ENCODE data around the gene ZBTB7C.
A peak's percentile ranks its signal among the peaks of the same experiment; 100 is the strongest.

Gene ZBTB7C

DNA sequence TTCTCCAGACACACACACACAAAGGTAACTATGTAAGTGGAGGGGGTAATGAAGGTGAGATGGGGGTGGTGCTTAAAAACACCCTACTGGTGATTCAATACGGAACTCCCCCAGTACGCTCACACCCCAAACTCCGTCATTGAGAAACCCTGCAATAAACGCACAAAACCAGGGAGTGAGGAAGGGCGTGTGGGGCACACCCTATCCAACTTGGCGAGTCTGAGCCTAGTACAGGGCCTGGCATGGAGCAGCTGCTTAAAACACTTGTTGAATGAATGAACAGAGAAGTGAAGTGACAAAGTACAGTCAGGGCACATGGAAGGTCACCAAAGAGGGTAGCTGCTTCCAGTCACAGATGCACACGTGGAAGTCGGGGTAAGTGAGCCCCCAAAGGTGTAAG, 331.9 kb downstream of the ZBTB7C start:
- Histone ChIP-seq H2AFZ (no peak overlapping the region), H3K27ac (no peak overlapping the region), H3K79me2 (no peaks in the 10 kb centered on the region), H3K4me2 (ENCODE audit: low read length) (no peak overlapping the region), H3K4me3 (ENCODE audit: low read depth, low read length) (no peak overlapping the region), H3K9me3 (ENCODE audit: control insufficient read depth, low read length) (no peaks in the 10 kb centered on the region), H3K9ac (no peak overlapping the region), H3K4me1 (no peaks in the 10 kb centered on the region), H3K27me3 (ENCODE audit: control insufficient read depth, insufficient read depth, low read length) (no peaks in the 10 kb centered on the region), H3K36me3 (ENCODE audit: control insufficient read depth, insufficient read depth, low read length) (no peaks in the 10 kb centered on the region)
- TF ChIP-seq, protein P1, sequence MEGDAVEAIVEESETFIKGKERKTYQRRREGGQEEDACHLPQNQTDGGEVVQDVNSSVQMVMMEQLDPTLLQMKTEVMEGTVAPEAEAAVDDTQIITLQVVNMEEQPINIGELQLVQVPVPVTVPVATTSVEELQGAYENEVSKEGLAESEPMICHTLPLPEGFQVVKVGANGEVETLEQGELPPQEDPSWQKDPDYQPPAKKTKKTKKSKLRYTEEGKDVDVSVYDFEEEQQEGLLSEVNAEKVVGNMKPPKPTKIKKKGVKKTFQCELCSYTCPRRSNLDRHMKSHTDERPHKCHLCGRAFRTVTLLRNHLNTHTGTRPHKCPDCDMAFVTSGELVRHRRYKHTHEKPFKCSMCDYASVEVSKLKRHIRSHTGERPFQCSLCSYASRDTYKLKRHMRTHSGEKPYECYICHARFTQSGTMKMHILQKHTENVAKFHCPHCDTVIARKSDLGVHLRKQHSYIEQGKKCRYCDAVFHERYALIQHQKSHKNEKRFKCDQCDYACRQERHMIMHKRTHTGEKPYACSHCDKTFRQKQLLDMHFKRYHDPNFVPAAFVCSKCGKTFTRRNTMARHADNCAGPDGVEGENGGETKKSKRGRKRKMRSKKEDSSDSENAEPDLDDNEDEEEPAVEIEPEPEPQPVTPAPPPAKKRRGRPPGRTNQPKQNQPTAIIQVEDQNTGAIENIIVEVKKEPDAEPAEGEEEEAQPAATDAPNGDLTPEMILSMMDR (IDR thresholded peaks at IDR 0.05) = no peak

DNA sequence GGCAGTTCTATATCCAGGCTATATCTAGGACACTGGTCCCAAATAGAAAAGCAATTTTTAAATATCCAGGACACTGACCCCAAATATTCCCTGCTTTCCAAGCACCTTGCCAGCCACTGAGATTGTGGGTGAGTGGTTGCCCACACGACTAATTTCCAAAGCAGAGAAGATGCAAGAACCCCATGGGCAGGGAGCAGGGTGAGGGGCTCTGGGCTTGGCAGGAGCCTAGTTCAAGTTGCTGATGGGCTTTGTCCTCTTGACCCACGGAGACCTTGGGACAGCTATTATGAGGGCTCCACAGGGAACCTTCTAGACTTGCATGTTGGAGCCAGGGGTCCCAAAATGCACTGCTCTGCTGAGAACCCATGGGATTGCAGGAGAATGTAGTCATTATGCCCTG, 332.7 kb downstream of the ZBTB7C start:
- no peaks in the 10 kb centered on the region for H3K27me3 ChIP-seq (ENCODE audit: control insufficient read depth, insufficient read depth, low read length)
- no peaks in the 10 kb centered on the region for H3K79me2 ChIP-seq
- H3K9me3 ChIP-seq (ENCODE audit: control insufficient read depth, low read length) = no peaks in the 10 kb centered on the region
- no peak overlapping the region for H3K27ac ChIP-seq
- H3K9ac ChIP-seq = no peak overlapping the region
- no peak overlapping the region for H3K4me2 ChIP-seq (ENCODE audit: low read length)
- no peaks in the 10 kb centered on the region for H3K36me3 ChIP-seq (ENCODE audit: control insufficient read depth, insufficient read depth, low read length)
- H3K4me3 ChIP-seq (ENCODE audit: low read depth, low read length) = no peak overlapping the region
- TF ChIP-seq, protein P1 (IDR thresholded peaks at IDR 0.05) = no peak
- no peak overlapping the region for H2AFZ ChIP-seq
- no peaks in the 10 kb centered on the region for H3K4me1 ChIP-seq

DNA sequence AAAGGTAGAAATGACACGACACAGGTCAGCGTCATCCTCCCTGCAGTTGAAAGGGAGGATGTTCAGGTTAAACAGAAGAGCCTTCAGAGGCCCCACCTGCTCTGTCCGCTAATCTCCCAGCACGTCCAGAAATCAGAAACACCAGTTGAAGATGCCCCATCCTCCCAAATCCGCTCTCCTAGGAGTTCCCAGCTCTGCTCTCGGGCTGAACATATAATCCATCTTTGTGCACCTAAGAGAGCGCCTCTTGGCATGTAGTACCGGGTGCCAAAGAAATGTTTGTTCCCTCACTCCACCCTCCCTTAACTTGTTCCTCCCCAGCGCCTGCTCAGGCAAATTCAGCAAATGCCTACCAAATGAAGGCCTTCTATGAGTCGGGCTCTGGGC, 333.5 kb downstream of the ZBTB7C start:
- H3K27ac ChIP-seq = no peak overlapping the region
- H3K9me3 ChIP-seq (ENCODE audit: control insufficient read depth, low read length) = no peaks in the 10 kb centered on the region
- TF ChIP-seq, protein P1 (IDR thresholded peaks at IDR 0.05) = no peak
- H3K79me2 ChIP-seq = no peaks in the 10 kb centered on the region
- H3K36me3 ChIP-seq (ENCODE audit: control insufficient read depth, insufficient read depth, low read length) = no peaks in the 10 kb centered on the region
- no peak overlapping the region for H3K4me3 ChIP-seq (ENCODE audit: low read depth, low read length)
- H2AFZ ChIP-seq = no peak overlapping the region
- H3K9ac ChIP-seq = no peak overlapping the region
- no peaks in the 10 kb centered on the region for H3K27me3 ChIP-seq (ENCODE audit: control insufficient read depth, insufficient read depth, low read length)
- H3K4me2 ChIP-seq (ENCODE audit: low read length) = no peak overlapping the region
- no peaks in the 10 kb centered on the region for H3K4me1 ChIP-seq

DNA sequence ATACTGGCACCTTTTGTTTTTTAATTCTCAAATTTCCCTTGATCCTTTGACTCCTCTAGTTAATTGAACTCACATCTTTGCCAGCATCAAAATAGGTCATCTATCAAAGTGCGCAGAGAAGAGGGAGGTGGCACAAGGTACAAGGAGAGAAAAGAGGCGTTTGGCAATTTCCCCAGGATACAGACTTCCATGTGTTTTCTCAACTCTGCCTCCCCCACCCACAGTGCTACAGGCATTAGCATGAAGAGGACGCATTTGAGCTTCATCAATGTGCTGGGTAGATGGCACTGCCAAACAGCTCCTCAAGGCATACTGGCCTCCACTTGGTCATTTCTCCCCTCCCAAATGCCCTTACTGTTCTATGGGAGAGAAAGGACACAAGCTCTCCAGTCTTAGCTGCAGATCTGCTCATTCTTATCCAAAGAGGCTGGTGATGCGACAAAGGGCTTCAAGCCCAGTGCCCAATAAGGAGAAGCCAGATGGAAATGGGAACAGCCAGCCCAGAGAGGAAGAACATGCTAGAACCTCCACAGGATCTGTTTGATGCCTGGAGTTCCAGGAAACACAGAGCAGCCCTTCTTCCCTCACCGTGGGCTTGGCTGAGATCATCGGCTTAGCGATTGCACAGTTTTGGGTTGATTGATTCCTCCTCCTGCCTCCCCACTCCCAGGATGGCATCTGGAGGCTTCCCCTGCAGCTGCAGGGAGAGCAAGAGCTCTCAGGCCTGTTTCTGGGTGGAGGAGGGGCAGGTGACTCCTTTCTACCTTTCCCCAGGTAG, 334.1 kb downstream of the ZBTB7C start:
- Histone ChIP-seq H3K9ac (no peak overlapping the region), H2AFZ (no peak overlapping the region), H3K27me3 (ENCODE audit: control insufficient read depth, insufficient read depth, low read length) (no peaks in the 10 kb centered on the region), H3K4me3 (ENCODE audit: low read depth, low read length) (no peak overlapping the region), H3K9me3 (ENCODE audit: control insufficient read depth, low read length) (no peaks in the 10 kb centered on the region), H3K79me2 (no peaks in the 10 kb centered on the region), H3K27ac (peak overlapping the region; percentile 15), H3K4me1 (no peaks in the 10 kb centered on the region), H3K36me3 (ENCODE audit: control insufficient read depth, insufficient read depth, low read length) (no peaks in the 10 kb centered on the region), H3K4me2 (ENCODE audit: low read length) (no peak overlapping the region)
- TF ChIP-seq, protein P1 (IDR thresholded peaks at IDR 0.05) = no peak
